ENCODE measurements around the gene TUT7.

The TUT7 gene

DNA sequence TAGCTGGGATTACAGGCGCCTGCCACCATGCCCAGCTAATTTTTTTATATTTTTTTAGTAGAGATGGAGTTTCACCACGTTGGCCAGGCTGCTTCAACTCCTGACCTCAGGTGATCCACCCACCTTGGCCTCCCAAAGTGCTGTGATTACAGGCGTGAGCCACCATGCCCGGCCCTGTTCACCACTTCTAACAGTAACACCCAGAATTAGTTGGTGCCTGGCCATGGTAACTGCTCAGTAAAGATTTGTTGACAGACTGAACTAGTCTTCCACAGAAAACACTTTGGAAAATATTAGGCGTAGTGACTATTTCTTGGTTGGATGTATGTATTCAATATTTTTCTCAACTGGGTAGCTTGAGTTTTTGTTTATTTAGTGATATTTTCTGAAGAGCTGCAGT, 24.0 kb downstream of the TUT7 start:
- no peak for DNase-seq (ENCODE audit: extremely low read depth, low read depth)
- TF ChIP-seq, protein P1, sequence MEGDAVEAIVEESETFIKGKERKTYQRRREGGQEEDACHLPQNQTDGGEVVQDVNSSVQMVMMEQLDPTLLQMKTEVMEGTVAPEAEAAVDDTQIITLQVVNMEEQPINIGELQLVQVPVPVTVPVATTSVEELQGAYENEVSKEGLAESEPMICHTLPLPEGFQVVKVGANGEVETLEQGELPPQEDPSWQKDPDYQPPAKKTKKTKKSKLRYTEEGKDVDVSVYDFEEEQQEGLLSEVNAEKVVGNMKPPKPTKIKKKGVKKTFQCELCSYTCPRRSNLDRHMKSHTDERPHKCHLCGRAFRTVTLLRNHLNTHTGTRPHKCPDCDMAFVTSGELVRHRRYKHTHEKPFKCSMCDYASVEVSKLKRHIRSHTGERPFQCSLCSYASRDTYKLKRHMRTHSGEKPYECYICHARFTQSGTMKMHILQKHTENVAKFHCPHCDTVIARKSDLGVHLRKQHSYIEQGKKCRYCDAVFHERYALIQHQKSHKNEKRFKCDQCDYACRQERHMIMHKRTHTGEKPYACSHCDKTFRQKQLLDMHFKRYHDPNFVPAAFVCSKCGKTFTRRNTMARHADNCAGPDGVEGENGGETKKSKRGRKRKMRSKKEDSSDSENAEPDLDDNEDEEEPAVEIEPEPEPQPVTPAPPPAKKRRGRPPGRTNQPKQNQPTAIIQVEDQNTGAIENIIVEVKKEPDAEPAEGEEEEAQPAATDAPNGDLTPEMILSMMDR (IDR thresholded peaks at IDR 0.05; ENCODE audit: low read depth, low read length): no peak

DNA sequence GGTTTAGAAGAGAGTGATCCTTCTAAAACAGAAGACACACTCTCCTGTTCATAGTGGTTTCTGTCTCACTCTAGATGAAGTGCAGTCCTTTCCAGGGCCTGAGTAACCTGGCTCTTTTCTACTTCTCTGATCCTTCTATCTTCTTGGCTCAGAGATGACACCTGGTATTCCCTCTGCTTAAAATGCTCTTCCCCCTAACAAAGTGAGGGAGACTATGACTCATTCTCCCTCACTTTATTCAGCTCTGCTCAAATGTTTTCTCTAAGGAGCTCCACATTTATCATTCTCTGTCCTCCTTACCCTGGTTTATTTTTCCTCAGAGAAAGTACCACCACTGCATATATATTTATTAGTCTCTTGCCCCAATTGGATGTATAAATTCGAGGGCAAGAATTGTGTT, 24.6 kb downstream of the TUT7 start:
- no peak for DNase-seq (ENCODE audit: extremely low read depth, low read depth)
- TF ChIP-seq, protein P1 (IDR thresholded peaks at IDR 0.05; ENCODE audit: low read depth, low read length): no peak

DNA sequence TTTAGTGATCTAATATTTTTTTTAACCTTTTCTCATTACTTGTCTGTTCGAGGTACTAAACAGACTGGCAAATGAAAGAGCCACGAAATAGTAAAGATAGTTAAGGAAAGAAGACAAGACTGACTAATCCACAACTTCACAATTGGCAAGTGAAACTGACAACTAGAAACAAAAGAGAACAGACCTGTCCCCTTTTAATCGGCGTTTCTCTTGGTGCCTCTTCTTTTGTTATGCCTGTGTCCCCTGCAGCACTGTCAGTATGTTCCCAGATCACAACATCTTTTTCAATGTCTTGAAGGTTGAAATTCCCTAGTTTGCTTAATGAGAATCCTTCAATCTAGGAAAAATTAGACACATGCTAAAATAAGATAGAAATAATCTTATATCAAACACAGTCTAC, 26.1 kb downstream of the TUT7 start:
- DNase-seq (ENCODE audit: extremely low read depth, low read depth): no peak
- TF ChIP-seq, protein P1 (IDR thresholded peaks at IDR 0.05; ENCODE audit: low read depth, low read length): no peak

DNA sequence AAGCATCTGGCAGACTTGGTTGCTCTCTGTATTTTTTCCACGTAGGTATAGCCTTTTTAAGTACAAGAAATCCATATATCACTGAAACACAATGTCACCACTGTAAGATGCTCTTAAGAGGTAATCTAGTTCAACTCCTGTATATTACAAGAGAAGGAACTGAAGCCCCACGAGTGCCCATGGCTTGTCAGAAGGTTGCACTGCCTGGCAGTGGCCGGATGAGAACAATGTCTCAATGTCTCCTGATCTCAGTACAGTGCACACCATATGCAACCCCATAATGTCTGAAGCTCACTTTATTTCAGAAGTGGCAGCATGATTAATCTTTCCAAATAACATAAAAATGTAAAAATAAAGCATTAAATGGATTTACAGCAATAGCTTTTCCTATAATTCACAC, 27.7 kb downstream of the TUT7 start:
- TF ChIP-seq, protein P1 (IDR thresholded peaks at IDR 0.05; ENCODE audit: low read depth, low read length): no peak

DNA sequence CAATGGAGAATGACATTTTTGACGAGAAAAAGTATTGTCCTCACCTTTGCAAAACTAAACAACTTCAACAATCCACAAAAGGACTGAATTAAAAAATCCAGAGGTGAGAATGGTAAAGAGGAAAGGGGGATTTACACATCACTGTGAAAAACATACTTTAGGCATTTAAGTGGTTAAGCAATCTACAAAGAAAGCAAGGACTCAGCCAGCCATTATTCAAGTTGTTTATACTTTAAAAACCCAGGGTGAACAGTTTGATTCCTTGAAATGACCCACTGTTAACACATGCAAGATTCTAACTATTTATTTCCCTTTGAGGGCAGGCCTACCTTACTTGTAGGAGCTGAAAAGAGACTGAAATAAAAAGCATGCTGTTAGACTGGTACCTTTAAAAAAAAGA, 29.3 kb downstream of the TUT7 start:
- DNase-seq (ENCODE audit: extremely low read depth, low read depth): no peak
- TF ChIP-seq, protein P1 (IDR thresholded peaks at IDR 0.05; ENCODE audit: low read depth, low read length): no peak

More for the DNA sequence above, 27.7 kb downstream of the TUT7 start:
- no peak for DNase-seq (ENCODE audit: extremely low read depth, low read depth)

DNA sequence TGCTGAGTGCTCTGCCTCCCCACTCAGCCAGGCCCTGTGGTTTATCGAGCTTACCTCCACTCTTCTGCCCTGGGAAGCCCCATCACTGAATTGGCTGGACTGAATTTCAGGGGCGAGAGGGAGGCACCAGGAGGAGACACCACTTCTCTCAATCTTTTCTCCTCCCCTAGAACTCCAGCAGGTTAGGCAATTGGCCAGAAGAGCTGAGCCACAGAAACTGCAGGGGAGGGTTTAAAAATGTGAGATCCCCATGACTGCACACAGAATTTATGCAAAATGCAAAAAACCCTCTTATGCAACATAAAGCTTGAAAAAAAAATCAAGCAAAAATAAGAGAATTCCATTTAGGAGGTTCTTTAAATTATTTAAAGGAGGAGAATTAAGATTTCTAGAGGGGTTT, 29.9 kb downstream of the TUT7 start:
- TF ChIP-seq, protein P1 (IDR thresholded peaks at IDR 0.05; ENCODE audit: low read depth, low read length): no peak
- no peak for DNase-seq (ENCODE audit: extremely low read depth, low read depth)

DNA sequence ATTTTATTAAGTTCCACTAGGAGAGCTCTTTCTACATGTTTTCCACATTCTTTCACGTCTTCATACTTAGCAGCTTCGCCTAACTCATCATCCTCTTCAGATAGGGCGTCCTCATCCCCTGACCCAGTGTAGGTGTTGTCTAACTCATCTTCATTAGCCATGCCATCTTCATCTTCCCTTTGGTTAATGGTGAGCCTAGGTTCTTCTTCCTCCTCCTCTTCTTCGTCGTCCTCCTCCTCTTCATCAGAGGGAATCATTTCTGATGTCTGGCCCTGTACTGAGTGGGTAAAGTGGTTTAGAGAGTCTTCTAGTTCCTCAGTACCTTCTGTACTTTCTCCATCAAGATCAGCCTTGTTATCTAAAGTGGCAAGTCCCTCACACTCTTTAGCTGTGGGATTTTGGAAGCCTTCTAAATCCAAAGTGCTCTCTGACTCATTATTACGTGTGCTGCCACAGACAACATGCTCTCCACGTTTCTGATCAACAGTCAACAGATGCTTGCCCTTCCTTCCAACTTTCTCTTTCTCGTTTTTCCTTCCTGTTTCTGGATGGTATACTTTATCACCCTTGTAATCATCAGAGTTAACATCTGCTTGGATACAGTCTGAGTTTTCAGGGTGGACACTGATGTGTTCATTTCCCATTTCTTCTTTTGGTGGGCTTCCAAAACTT, 31.1 kb downstream of the TUT7 start:
- peak; percentile 27 for DNase-seq (ENCODE audit: extremely low read depth, low read depth)
- TF ChIP-seq, protein P1 (IDR thresholded peaks at IDR 0.05; ENCODE audit: low read depth, low read length): no peak

All from AG09319 (cell line).